ENCODE measurements around the gene UVRAG. TPM values are rescaled to one million over a fixed set of nuclear protein-coding genes. Genes with fewer than 3 reads are reported as not detected.
"Not testable (repeated sequence)": the region's sequence is repeated elsewhere in the genome, so short reads cannot be mapped to it uniquely, and the experiment has no call there.

UVRAG gene
- total RNA-seq, 2 donors from 2014 or later, result 18.6 to 20.7 TPM

GRCh38 chr11:76067099-76067498 is 252.1 kb downstream of the UVRAG start:
- Mint-ChIP-seq H3K4me1 (ENCODE audit: low read depth) (peaks cover 5% of the 10 kb centered on the region), H3K9me3 (no peaks in the 10 kb centered on the region), H3K27ac (no peak overlapping the region), H3K4me3 (no peak overlapping the region), H3K36me3 (ENCODE audit: insufficient read depth in 2 of 2) (peaks cover 2 to 8% of the 10 kb centered on the region in 2 donors), H3K27me3 (ENCODE audit: low read depth) (no peaks in the 10 kb centered on the region)
- no peak for DNase-seq
- ATAC-seq (replicated peaks in 1 of 2), result no peak

GRCh38 chr11:76069001-76069400 is 254.0 kb downstream of the UVRAG start:
- no peak for ATAC-seq (replicated peaks in 1 of 2)
- H3K27me3 Mint-ChIP-seq (ENCODE audit: low read depth), result no peaks in the 10 kb centered on the region
- no peak for DNase-seq
- H3K9me3 Mint-ChIP-seq, result no peaks in the 10 kb centered on the region
- H3K36me3 Mint-ChIP-seq (ENCODE audit: insufficient read depth in 2 of 2), result peaks cover 2 to 8% of the 10 kb centered on the region in 2 donors
- no peak overlapping the region for H3K4me3 Mint-ChIP-seq
- no peak overlapping the region for H3K27ac Mint-ChIP-seq
- H3K4me1 Mint-ChIP-seq (ENCODE audit: low read depth), result peaks cover 5% of the 10 kb centered on the region

- Mint-ChIP-seq H3K4me3 (no peak overlapping the region), H3K27me3 (ENCODE audit: low read depth) (no peaks in the 10 kb centered on the region), H3K36me3 (ENCODE audit: insufficient read depth in 2 of 2) (peaks cover 3 to 7% of the 10 kb centered on the region in 2 donors), H3K27ac (no peak overlapping the region), H3K4me1 (ENCODE audit: low read depth) (peaks cover 8% of the 10 kb centered on the region), H3K9me3 (no peaks in the 10 kb centered on the region)
- DNase-seq, result no peak
- no peak for ATAC-seq (replicated peaks in 1 of 2)
Measured at GRCh38 chr11:76071090-76071489, 256.1 kb downstream of the UVRAG start.

GRCh38 chr11:76073724-76074123 is 258.7 kb downstream of the UVRAG start:
- DNase-seq, result no peak
- peaks cover 11% of the 10 kb centered on the region for H3K4me1 Mint-ChIP-seq (ENCODE audit: low read depth)
- no peaks in the 10 kb centered on the region for H3K9me3 Mint-ChIP-seq
- H3K4me3 Mint-ChIP-seq, result no peak overlapping the region
- H3K27ac Mint-ChIP-seq, result no peak overlapping the region
- no peaks in the 10 kb centered on the region for H3K27me3 Mint-ChIP-seq (ENCODE audit: low read depth)
- H3K36me3 Mint-ChIP-seq (ENCODE audit: insufficient read depth in 2 of 2), result peaks cover 3 to 5% of the 10 kb centered on the region in 2 donors
- no peak for ATAC-seq (replicated peaks in 1 of 2)

- Mint-ChIP-seq H3K4me3 (no peak overlapping the region), H3K27me3 (ENCODE audit: low read depth) (no peaks in the 10 kb centered on the region), H3K4me1 (ENCODE audit: low read depth) (peaks cover 11% of the 10 kb centered on the region), H3K9me3 (no peaks in the 10 kb centered on the region), H3K27ac (no peak overlapping the region), H3K36me3 (ENCODE audit: insufficient read depth in 2 of 2) (peaks cover 3 to 5% of the 10 kb centered on the region in 2 donors)
- no peak for DNase-seq
- ATAC-seq (replicated peaks in 1 of 2), result no peak
Measured at GRCh38 chr11:76074148-76075095, 259.4 kb downstream of the UVRAG start.

GRCh38 chr11:76075716-76076115 is 260.7 kb downstream of the UVRAG start:
- Mint-ChIP-seq H3K9me3 (no peaks in the 10 kb centered on the region), H3K4me3 (no peak overlapping the region), H3K27me3 (ENCODE audit: low read depth) (no peaks in the 10 kb centered on the region), H3K4me1 (ENCODE audit: low read depth) (peaks cover 11% of the 10 kb centered on the region), H3K36me3 (ENCODE audit: insufficient read depth in 2 of 2) (peaks cover 3 to 5% of the 10 kb centered on the region in 2 donors), H3K27ac (no peak overlapping the region)
- no peak for ATAC-seq (replicated peaks in 1 of 2)
- DNase-seq, result no peak

- DNase-seq; H3K27ac Mint-ChIP-seq; H3K4me3 Mint-ChIP-seq; H3K27me3 Mint-ChIP-seq (ENCODE audit: low read depth); H3K9me3 Mint-ChIP-seq; H3K36me3 Mint-ChIP-seq (ENCODE audit: insufficient read depth in 2 of 2); ATAC-seq (replicated peaks in 1 of 2); H3K4me1 Mint-ChIP-seq (ENCODE audit: low read depth): not testable (repeated sequence)
Measured at GRCh38 chr11:76076253-76076652, 261.2 kb downstream of the UVRAG start.

- no peak overlapping the region for H3K4me3 Mint-ChIP-seq
- peaks cover 3 to 5% of the 10 kb centered on the region in 2 donors for H3K36me3 Mint-ChIP-seq (ENCODE audit: insufficient read depth in 2 of 2)
- H3K9me3 Mint-ChIP-seq, result no peaks in the 10 kb centered on the region
- no peak for ATAC-seq (replicated peaks in 1 of 2)
- no peak for DNase-seq
- peaks cover 6% of the 10 kb centered on the region for H3K4me1 Mint-ChIP-seq (ENCODE audit: low read depth)
- no peaks in the 10 kb centered on the region for H3K27me3 Mint-ChIP-seq (ENCODE audit: low read depth)
- H3K27ac Mint-ChIP-seq, result no peak overlapping the region
Measured at GRCh38 chr11:76076749-76077148, 261.7 kb downstream of the UVRAG start.

GRCh38 chr11:76077575-76078150 is 262.7 kb downstream of the UVRAG start:
- ATAC-seq (replicated peaks in 1 of 2) (no peak), DNase-seq (no peak)
- Mint-ChIP-seq H3K27ac (no peak overlapping the region), H3K4me3 (no peak overlapping the region), H3K4me1 (ENCODE audit: low read depth) (peaks cover 6% of the 10 kb centered on the region), H3K27me3 (ENCODE audit: low read depth) (no peaks in the 10 kb centered on the region), H3K36me3 (ENCODE audit: insufficient read depth in 2 of 2) (peaks cover 3 to 5% of the 10 kb centered on the region in 2 donors), H3K9me3 (no peaks in the 10 kb centered on the region)

GRCh38 chr11:76081084-76081483 is 266.1 kb downstream of the UVRAG start:
- H3K36me3 Mint-ChIP-seq (ENCODE audit: insufficient read depth in 2 of 2); H3K9me3 Mint-ChIP-seq; DNase-seq; H3K27me3 Mint-ChIP-seq (ENCODE audit: low read depth); H3K4me1 Mint-ChIP-seq (ENCODE audit: low read depth); ATAC-seq (replicated peaks in 1 of 2); H3K27ac Mint-ChIP-seq; H3K4me3 Mint-ChIP-seq: not testable (repeated sequence)

- no peak overlapping the region for H3K4me3 Mint-ChIP-seq
- no peak for ATAC-seq (replicated peaks in 1 of 2)
- H3K27me3 Mint-ChIP-seq (ENCODE audit: low read depth), result no peaks in the 10 kb centered on the region
- DNase-seq, result no peak
- H3K27ac Mint-ChIP-seq, result no peak overlapping the region
- H3K9me3 Mint-ChIP-seq, result no peaks in the 10 kb centered on the region
- peaks cover 0 to 2% of the 10 kb centered on the region in 2 donors for H3K36me3 Mint-ChIP-seq (ENCODE audit: insufficient read depth in 2 of 2)
- H3K4me1 Mint-ChIP-seq (ENCODE audit: low read depth), result no peaks in the 10 kb centered on the region
Measured at GRCh38 chr11:76083563-76084451, 268.8 kb downstream of the UVRAG start.

- Mint-ChIP-seq H3K4me1 (ENCODE audit: low read depth) (no peaks in the 10 kb centered on the region), H3K27ac (no peak overlapping the region), H3K9me3 (peaks cover 2 to 6% of the 10 kb centered on the region in 2 donors), H3K27me3 (ENCODE audit: low read depth) (no peaks in the 10 kb centered on the region), H3K36me3 (ENCODE audit: insufficient read depth in 2 of 2) (peaks cover 5 to 6% of the 10 kb centered on the region in 2 donors), H3K4me3 (no peak overlapping the region)
- DNase-seq (no peak), ATAC-seq (replicated peaks in 1 of 2) (no peak)
Measured at GRCh38 chr11:76085270-76085669, 270.3 kb downstream of the UVRAG start.
